Activated T-helper 1 cell treated with anti-CD3 and anti-CD28 coated beads, Interleukin-2, amount 50 U/mL, for 16 hours (primary cell): ENCODE measurements around the gene IRF1.
A peak's percentile ranks its signal among the peaks of the same experiment; 100 is the strongest.

ENCODE experiments used
- DNase-seq, 2 donors: peaks; one replicate each; pipeline ENCODE4 v3.0.0-alpha.2; 2020; ENCODE audit warnings: low read depth in 1 of 2, low spot score in 1 of 2

IRF1 gene

DNA sequence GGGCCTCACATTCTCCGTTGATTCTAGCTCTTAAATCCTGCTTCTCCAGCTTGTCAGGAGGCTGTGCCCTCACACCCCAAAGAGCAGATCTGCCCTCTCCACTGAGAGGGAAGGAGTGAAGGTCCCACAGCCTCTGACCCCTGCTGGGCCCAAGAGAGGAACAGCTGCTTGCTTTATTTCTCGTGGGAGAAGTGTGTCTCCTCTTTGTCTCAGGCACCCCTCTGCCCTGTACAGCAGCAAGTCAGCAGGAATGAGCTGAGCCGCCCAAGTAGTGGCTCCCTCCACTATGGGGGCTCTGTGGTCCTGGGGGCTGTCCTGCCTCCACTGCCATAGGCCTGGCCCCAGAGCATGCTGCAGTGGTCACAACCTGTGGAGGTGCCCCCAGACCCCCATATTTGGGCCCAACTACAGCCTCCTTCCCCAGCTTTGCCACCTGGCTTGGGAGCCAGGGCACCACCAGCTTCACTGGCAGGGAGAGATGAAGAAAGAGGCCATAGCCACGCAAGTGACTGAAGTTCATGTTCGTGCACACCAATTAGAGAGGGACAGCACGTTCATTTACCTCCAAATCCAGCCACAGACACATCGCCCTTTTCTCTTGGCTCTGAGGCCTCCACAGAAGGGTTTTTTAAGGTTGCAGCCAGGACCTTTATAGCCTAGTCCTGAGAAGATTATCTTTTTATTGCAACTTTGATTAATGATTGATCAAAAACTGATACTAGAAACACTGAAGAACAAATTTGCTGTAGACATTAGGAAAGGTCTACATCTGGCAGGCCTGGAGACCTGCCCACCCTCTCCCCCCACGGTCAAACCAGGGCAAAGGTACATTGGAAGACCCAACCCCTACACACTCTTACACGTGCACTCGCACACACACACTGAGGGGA lies 27.5 kb downstream of the IRF1 start:
- no peak for DNase-seq

DNA sequence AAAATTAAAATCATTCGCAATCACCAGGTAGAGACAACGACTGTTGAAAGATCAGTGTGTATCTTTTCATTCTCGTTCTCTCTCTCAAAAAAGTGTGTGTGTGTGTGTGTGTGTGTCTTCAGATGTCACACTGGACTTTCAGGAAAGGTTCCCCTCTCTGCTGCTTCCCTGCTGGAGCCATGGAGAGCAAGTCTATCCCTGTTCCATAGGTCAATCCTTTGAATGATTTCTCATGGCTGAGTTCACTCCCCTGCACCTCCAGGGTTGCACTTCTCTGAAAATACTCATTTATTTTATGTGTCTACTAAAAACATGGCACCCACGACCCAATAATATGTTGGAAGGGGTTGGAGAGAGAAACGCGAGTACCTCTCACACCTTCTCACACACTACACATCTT lies 28.2 kb downstream of the IRF1 start:
- DNase-seq, result no peak

DNA sequence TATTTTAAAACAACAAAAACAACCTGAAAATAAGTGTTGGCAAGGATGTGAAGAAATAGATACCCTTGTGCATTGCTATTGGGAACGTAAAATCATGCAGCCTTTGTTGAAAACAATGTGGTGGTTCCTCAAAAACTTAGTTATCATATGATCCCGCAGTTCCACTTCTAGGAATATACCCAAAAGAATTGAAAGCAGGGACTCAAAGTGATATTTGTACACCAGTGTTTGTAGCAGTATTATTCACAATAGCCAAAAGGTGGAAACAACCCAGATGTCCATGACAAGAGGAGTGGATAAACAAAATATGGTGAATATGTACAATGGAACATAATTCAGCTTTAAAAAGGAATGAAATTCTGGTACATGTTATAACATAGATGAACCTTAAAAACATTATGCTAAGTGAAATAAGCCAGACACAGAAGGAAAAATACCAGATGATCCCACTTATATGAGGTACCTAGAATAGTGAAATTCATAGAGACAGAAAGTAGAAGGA lies 29.0 kb downstream of the IRF1 start:
- no peak for DNase-seq

DNA sequence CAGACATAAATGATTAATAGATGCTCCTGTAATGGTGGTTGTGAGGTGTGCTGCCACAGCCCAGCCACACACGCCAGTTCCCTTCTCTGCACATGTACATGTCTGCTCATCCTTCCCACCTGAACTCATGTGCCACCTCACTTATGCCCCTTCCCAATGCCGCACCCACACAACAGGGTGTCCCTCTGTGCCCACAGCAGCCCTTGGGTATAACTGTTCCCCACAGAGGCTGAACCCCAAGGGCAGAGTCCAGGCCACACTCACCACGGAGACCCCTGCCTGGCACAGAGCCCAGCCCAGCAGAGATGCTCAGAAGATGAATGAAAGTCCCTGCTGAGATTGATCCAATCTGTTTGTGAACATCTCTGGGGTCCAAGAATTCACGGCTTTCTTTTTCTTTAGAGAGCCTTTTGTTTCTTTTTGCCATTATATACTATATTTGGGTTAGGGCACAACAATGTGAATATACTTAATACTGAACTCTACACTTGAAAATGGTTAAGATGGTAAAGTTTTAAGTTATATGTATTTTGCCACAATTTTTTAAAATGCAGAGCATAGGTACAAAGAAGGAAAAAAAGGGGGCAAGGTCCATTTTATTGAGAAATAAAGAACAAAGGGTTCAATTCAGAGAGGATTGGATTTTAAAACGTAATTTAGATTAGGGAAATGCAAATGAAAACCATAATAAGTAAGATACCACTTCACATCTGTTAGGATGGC lies 29.6 kb downstream of the IRF1 start:
- no peak for DNase-seq

DNA sequence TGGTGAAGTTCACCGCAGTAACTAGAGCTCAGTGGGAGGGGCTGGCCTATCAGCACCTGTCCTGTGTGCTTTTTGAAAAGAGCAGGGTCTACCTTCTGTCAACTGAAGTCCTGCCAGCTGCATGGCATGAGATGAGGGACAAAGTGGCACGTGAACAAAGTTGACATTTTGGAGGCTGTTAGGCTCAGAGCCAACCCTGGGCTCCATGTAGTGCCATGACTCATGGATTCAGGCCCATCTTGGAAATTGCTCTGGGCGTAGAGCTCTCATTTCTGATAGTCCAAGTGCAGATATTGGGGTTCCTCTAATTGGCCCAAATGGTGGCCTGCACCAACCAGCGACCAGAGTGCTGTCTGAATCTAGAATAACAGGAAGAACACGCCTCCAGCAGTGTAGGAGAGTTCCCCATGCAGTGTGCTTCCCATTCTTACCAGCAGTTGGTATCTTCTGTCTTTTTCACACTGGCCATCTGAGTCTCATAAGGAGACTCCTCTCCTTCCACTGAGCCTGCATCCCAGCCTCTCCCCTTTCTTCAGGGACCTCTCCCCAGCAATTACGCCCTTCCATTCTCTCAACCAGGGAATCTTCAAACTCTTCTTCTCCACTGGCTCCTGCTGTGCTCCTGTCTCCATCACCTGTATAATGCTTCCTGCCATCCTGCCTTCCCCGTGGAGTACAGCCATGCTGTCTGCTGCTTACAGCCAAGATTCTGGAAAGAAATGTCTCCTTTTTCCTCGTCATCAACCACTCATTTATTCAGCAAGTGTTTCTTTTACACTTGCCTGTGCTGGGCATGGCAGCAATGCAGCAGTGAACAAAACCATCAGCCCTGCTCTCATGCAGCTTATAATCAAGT lies 30.4 kb downstream of the IRF1 start:
- no peak for DNase-seq

DNA sequence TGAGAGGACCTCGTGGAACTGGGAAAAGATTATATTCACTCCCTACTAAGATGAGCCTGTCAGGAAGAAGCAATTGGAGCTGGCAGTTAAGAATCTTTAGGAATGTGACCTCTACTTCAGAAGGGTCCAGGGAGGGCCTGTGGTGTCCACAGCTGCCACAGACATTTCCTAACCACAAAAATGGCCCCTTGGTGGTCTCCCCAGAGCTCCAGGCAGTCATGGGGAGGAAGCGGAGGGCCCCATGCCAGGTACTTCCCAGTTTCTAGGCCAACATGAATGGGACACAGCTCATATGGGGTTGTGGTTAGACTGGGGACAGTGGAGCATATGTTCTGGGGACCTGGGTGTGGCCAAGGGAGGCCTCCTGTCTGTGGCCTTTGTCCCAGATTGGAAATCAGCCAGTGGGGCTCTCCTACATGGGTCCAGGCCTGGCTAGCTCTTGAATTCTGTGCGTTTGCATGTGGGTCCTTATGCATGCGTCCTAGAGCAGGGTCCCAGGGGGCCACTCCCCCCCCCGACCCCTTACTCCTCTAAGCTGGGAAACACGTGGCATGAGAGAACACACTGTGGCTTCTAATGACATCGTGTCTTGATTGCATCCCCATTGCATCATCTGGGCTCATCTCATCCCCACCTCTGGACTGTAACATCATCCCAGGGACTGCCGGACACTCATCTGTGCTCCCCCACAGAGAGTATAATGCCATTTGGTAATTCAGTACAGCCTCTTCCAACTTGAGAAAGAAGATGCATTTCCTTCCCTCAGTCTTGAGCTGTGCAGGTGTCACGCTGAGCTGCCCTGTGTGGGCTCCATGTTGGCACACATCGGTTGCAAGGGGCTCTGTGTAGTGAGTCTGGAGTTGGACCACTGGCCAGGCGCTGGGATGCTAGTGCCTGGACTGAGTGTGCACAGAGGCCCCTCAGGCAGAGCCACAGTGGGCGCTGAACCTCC lies 31.3 kb downstream of the IRF1 start:
- no peak for DNase-seq

DNA sequence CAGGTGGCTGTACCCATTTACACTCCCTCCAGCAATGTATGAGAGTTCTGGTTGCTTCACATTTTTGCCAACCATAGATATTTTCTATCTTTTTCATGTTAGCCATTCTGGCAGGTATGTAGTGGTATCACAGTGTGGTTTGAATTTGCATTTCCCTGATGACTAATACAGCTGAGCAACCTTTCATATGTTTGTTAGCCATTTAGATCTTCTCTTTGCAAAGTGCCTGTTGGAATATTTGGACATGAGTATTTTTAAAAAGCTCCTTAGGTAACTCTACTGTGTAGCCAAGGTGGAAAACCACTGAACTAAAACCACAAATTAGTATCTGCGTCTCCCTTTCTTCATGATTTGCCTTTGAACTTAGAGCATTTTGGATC lies 31.9 kb downstream of the IRF1 start:
- no peak for DNase-seq

DNA sequence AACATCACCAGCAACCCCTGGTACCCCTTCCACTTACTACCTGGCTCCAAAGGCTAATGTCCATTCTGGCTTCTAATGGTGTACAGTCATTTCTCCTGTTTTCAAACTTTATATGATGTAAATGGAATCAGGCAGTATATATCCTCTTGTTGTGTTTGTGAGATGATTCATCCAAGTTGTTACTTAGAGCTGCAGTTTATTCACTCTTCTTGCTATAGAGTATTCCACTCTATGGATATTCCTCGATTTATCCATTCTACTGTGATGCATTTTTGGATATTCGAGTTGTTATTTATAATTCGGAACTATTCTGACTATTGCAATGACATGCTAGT lies 32.4 kb downstream of the IRF1 start:
- no peak for DNase-seq

DNA sequence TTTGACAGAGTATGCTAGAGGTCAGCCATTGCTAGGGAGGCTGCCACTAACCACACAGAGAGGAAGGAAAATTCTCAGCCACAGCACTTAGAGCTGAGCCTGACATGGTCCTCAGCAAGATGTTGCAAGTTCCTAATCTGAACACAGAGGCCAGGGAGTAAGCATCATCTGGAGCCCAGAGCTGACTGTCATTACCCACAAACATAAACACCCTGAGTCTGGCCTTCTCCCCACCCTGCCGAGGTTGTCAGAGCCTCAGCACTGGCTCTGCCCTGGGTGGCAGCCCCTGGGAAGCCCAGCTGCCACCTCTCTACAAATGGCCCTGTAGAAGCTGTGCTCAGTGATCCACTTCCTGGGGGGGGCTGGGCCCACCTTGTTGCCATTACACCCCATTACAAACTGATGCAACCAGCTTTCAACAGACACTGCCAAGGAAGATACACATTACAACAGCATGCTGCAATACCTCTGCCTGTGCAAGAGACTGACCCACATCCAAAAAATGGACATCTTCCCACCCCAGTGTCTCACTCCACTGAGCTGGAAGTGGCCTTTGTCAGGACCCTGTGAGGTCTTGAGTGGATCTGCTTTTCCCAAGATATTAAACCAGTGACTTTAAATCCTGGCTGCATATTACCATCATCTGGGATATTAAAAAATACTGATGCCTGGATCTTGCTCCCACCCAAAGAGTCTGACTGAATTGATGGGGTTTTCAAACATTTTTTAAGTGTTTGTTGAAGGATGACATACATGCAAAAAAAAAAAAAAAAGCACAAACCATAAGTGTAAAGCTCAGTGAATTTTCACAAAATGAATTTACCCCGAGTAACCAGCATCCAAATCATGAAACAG lies 33.0 kb downstream of the IRF1 start:
- no peak for DNase-seq

DNA sequence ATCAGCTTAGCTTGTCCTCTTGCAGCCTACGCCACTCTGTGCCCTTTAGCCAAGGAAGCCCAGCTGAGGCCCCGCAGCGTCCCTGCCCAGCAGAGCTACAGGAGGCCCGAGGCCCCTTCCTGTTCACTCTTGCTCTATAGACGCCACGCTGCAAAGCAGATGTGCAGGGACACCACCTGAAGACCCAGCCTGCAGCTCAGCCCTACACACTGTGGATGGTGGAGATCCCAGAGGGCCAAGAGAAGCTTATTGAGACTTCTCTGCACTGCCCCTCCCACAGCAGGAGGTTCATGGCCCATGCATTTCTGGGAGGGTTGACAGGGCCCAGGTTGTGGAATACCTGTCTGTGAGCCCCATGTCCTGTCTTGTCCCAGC lies 33.6 kb downstream of the IRF1 start:
- DNase-seq, result no peak

DNA sequence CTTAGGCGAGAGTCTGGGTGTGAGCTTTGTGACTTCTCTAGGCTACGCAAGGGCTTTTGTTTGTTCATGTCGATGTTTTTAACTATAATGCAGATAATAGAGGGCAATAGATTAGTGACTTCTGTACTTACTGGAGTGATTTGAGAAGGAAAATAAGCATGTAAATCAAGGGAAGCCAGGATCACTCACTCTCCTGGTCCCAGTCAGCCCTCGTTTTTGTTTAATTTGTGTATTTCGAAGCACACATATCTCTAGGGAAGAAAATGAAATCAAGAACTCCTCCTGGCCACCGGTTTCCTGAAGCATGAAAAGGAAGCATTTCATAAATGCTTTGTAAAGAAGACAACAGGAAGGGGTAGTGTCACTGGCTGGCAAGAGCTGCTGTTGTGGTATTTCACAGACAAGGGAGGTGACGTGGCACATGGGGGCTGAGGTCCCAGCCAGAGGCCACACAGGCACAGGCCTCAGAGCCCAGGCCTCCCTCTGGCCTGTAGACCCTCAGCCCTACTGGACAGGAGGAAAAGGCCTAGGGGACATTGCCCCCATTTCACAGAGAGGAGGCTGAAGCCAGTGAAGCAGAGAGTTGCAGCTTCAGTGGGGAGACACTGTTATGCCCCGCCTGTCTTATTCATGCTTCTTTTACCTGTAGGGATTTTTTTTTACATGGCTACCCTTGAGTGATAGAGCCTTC lies 34.1 kb downstream of the IRF1 start:
- peak in 1 of 2 donors; percentile 43 for DNase-seq

DNA sequence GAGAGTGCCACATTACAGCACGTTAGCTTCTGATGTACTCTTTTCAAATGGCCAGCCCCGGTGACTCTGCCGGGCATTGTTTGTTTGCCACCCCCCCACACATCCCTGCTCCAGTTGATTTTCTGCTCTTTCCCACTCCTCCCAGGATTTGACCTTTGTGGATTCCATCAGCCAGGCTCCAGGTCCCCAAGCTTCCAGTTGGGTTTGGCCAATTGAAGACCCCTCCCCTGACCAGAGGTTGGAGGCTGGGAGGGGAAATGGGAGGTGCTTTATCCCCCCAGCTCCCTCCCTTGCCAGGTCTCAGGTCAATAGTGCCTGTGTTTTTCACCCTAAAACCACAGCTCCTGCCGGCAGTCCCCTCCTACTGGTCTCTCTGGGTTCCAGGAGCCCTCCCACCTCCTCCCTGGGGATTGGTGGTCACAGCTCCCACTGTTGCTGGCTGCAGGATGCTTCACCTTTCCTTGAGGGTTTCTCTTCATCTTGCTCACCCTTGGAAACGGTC lies 34.9 kb downstream of the IRF1 start:
- no peak for DNase-seq

DNA sequence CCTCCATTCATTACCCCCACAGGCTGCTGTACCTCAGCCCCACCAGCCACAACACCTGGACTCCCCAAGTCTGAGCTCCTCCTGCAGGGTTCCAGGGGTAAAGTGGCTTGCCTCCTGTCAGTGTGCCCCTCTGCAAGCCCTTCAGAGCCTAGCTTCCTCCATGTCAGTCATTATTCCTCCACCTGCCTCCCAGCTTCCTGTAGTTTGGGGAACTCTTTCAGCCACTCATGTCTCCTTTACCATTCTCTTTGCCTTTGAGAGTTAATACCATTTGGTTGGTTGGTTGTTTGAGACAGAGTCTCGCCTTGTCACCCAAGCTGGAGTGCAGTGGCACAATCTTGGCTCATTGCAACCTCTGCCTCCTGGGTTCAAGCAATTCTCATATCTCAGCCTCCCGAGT lies 36.2 kb downstream of the IRF1 start:
- no peak for DNase-seq

DNA sequence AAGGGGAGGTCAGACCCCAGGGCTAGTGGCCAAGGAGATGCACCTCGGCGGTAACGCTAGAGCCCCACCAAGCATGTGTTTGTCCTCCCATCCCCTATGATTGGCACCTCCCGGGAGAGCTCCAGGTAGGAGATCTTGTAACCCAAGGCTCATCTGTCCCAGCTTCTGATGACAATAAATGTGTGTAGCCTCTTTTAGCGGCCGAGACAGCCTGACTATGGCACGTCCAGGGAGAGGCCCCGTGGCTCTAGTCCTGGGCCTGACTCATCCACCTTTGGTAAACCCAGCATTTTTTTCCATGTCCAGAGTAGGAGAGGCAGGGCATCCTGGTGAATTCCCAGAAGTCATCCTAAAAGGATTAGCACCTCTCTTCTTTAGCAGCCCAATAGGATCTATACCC lies 39.2 kb downstream of the IRF1 start:
- no peak for DNase-seq

DNA sequence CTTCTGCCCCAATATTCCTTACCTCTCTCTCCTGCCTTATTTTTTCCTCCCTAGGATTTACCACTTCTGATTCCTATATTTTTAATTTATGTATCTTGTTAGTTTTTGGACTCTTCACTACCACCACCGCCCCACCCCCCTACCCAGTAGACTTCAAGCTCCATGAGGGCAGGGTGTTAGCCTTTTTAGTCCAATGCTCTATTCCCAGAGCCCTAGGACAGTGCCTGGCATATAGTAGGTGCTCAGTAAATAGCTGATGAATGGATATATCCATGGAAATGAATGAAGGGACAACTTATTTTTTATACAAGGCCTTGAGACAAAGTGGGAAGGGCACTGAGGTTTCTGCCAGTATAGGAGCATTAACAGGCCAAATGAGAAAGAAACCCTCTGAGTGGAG lies 41.5 kb downstream of the IRF1 start:
- no peak for DNase-seq

DNA sequence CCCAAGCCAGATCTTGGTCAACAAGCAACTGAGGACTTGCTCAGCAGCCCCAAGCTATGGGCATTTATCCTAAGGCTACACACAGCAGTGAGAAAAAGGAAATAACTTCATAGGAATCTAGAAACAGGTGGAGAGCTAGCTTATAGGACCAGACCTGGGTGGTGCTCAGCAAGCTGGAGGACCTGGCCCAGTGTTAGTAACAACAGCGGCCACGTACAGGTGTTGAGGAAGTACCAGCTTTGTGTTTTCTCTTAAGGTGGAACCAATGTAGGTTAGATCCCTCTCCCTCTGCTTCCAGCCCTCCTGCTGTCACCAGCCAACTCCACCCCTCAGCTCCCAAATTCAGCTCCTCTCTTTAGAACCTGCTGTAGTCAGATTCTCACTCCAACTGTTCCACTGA lies 43.4 kb downstream of the IRF1 start:
- DNase-seq, result no peak

DNA sequence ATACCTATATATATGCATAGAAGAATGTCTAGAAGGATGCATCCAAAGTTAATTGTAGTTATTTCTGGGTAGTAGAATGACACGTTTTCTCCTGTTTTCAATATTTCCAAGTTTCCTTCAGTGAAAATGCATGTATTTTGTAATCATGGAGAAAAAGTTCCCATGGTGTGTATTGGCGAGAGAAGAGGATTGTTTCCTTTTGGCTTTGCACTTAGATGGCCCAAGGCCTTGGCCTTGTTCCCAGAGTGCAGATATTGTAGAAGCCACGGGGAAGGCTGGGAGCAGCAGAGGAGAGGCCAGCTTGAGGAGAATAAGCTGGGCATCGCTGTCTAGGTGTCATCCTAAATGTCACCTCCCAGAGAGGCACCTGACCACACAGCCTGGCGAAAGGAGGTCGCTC lies 44.0 kb downstream of the IRF1 start:
- no peak for DNase-seq

DNA sequence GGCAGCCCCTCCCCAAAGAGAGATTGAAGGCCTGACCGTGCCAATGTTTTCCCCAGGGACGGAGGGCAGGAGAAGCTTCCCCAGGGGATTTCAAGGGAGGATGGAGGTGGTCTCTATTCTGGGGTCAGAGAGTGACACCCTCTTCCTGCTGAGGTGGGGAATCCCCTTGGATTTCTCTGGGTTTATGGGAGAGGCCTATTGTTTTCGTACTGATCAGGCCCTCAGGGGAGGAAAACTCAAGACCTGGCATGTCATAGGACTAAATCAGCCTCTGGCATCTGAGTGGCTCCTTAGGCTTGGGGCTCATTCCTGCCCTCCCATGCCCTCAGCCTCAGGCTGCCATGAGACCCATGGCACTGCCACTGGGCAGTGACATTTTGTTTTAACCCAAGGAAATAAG lies 44.6 kb downstream of the IRF1 start:
- no peak for DNase-seq

DNA sequence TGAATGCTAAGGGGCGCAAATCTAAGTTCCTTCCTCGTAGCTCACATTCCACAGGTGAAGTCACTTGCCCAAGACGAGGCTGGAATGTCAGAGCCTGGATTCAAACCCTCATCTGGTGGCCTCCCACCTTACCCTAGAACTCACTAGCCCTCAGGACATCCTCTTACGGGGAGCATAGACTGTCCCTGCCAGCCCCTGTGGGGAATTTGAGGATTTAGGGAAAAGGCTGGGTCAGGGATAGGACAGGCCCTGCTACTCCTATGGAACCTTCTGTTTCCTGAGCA lies 45.0 kb downstream of the IRF1 start:
- DNase-seq, result no peak
